DOHH2 (cell line): ENCODE results near the gene UGCG.

ENCODE experiments used
- CTCF ChIP-seq: fragments of 200-600 bp; sonication (generic); IDR thresholded peaks from one replicate; pipeline ENCODE4 v1.5.1; 2014; ENCODE audit warnings: antibody characterized with exemption, mild to moderate bottlenecking, low read depth, low read length; ENCODE audit not compliant: poor library complexity, severe bottlenecking
- EZH2phosphoT487 ChIP-seq: fragments of 200-600 bp; sonication (generic); IDR thresholded peaks from 2 replicates; pipeline ENCODE4 v1.6.1; 2017; ENCODE audit warnings: borderline replicate concordance, mild to moderate bottlenecking, antibody characterized with exemption, low read length, moderate library complexity, mixed read lengths

- no peak for TF ChIP-seq CTCF
- TF ChIP-seq EZH2phosphoT487 = no peak
Measured at GRCh38 chr9:111895996-111896941, at the start of gene UGCG.
